NCI-H748 treated with DMSO at 0.1 percent for 48 hours (cell line): Measurements from ENCODE around the gene OR51B5.
"Not testable (repeated sequence)": the region's sequence is repeated elsewhere in the genome, so short reads cannot be mapped to it uniquely, and the experiment has no call there.

Source experiments
- DNase-seq: peaks from one replicate; lab custom pipeline; 2025; lab: John Stamatoyannopoulos, UW

Gene OR51B5

DNA sequence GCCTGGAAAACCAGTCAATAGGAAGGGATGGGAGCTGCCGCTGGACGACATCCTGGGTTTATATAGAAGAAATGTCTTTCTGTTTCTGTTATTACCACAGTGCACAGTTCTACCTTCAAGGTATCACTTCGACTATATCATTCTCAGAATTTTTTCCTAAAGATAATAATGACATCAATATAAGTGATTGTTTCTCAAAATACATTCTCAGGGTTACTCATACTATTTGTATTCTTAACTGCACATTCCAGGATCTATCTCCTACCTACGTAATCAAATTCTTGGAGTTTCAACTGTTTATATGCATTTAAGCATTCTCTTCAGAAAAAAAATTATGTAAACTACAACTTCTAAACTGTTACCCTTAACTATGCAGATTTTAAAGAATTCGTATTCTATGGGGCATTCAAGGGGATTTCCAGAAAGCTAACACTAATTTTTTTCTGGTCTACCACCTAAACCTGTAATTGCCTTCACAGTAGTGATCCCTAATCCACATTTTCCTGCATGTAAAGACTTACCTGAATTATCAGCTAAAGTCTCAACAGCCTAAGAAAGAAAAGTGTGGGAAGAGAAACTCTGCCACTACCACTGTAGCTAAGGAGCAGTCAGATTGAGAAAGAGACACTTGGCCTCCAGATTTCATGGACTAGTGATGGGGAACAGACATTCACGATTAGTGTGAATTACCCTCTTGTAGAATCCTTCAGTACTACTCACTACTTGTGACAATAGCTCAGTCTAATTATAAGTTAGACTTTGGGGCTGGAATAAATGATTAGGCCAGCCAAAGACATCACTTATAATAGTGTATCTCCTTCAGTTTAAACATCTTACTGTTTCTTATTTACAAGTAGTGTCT is at the start of gene OR51B5:
Gene OR51B5 (minus strand): TSS at position 51 of the 862 bp plus-strand sequence. CDS start 0 bp downstream, at position 51.
- DNase-seq = no peak

DNA sequence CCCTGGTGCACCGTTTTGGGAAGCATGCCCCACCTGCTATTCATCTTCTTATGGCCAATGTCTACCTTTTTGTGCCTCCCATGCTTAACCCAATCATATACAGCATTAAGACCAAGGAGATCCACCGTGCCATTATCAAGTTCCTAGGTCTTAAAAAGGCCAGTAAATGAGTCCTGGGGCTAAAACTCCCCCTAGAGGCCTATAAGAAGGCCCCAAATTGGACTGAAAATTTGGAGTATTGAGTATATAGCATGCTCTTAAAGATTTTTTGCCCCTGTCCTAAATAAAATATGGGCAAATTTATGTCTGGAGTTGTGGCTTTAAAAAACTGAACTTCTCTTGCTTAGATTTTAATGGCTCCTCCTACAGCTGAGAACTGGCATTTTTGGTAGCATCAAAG is 46.9 kb upstream of the OR51B5 start:
- no peak for DNase-seq

- no peak for DNase-seq
Measured at GRCh38 chr11:5384335-5384734, 41.0 kb upstream of the OR51B5 start.

DNA sequence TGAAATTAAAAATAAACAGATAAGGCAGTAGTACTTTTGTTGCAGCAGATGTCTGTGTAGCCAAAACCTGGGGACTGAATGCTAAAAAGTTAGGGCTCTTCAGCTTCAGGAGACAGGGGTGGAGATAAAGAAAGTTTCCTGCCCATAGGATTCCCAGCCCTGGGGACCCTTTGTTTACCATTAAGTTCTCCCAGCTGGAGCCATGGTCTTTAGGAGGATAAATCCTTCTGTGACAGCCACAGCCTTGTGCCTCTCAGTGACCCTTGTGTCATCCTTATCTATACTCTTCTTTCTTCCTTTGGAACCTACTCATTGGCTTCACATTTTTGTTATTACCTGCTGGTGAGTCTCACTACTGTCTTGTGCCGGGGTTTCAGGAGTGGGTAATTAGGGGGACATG is 40.3 kb upstream of the OR51B5 start, which contains the start of gene OR51M1:
Gene OR51M1 (plus strand): TSS at position 237 of the 400 bp plus-strand sequence. CDS start 5,587 bp downstream, outside the sequence.
- DNase-seq = no peak

DNA sequence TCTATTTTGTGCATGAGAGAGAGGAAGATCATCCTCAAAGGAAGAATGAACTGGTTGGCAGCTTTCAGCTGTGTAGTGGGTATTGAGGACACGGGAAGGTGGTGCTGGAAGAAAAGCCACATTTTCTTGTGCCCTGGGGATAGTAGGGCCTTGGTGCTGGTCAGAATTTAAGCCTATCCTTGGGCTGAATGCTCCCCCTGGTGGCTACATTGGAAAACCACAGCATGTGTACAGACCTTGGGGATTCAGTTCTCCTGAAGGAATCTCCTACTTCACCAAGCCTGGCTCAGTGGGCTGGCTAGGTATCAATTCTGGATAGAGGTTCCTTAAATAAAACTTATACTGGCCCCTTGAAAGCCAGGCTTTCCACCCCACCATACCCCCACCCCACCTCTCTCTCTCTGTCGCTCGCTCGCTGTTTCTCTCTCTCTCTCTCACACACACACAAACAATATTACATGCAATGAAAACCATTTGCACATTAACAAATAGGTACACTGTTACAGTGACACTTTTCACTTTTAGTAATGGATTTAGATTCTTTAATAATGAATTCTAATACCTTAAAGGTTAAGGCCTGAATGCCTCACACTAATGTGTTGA is 37.5 kb upstream of the OR51B5 start:
- DNase-seq = peak; percentile 59

DNA sequence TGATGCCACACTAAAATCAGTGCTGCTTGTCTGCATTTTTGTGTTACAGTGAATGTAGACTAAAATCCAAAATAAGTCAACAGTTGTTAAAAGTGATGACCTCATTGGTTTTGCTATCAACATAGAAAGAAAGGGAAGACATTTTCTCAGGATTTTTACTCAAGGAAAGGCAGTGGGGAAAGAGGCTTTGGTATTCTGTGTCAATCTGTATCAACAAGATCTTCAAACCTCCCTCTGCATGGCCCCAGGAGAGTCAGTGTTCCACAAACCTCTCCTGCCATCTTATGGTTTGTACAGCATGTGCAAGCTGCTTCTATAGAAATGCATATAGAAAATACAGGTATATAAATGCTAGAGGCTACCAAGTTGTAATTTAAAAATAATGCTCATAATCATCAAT is 26.5 kb upstream of the OR51B5 start:
- no peak for DNase-seq

- DNase-seq = no peak
Measured at GRCh38 chr11:5368502-5369043, 25.2 kb upstream of the OR51B5 start.

- DNase-seq = no peak
Measured at GRCh38 chr11:5367448-5368074, 24.2 kb upstream of the OR51B5 start.

DNA sequence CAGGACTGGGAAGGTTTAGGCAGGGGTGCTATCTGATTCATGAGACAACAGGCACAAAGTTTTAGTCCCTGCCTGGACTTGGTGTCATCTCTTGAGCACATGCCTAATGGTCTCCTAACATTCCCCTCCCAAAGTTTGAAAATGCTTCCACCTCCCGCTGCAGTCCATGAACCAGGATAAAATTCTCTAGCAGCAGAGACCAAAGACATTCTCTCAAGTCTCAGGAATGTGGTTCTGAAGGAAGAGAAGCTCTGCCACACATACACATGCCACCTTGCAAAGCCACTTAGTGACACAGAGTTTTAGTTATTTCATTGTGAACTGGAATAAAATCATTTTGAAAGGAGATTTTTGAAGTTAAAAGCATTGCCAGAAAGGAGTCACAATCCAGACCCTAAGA is 23.5 kb upstream of the OR51B5 start:
- no peak for DNase-seq

GRCh38 chr11:5366365-5366764 is 23.0 kb upstream of the OR51B5 start:
- not testable (repeated sequence) for DNase-seq

- DNase-seq = no peak
Measured at GRCh38 chr11:5364214-5364613, 20.9 kb upstream of the OR51B5 start.

DNA sequence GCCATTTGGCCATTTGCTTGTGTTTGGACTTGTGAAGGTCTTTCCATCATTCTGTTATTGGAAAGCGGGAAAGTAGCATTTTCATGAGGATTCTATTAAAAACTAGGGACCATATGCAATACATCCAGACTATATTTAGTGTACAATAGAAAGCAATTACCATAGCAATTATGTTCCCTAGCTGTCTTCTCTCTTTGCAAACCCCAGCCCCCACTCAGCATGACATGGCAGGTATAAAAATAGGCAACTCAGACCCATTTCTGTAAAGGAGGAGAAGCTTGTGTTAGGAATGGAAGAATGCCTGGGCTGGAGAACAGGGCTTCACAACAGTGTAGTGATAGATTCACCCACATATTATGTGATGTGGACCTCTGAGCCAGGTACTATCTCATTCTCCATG is 20.4 kb upstream of the OR51B5 start:
- no peak for DNase-seq

DNA sequence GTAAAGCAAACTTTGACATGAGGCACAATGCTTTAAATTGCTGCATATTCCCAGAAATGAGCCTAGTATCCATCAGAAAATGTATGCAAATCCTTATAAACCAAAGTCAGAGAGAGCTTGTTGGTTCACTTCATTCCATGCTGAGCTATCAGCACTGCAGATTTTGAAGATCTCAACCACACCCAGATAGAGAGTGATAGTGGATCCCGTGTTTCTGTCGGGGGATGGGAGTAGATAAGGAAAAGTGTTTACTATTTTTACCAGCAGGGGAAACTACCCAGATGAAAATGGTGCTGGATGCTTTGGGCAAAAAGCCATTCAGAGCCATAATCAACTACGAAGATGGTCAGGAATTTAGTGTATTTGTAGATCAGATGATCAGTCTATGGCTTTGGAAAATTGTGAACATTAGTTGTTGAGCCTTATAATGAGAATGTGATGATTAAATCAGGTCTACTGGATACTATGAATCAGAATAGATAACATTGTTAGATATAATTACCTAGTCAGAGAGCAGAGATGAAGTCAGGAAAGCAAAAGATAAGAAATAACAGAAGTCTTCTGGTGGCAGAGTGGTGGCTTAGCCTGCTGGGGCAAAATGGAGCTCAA is 18.8 kb upstream of the OR51B5 start:
- DNase-seq = no peak

DNA sequence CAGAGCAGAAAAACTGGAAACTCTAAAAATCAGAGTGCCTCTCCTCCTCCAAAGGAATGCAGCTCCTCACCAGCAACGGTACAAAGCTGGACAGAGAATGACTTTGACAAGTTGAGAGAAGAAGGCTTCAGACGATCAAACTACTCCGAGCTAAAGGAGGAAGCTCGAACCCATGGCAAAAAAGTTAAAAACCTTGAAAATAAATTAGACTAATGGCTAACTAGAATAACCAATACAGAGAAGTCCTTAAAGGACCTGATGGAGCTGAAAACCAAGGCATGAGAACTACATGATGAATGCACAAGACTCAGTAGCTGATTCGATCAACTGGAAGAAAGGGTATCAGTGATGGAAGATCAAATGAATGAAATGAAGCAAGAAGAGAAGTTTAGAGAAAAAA is 12.7 kb upstream of the OR51B5 start:
- not testable (repeated sequence) for DNase-seq

GRCh38 chr11:5351208-5351607 is 7.9 kb upstream of the OR51B5 start, which contains the start of gene OR51B6:
TSS of gene OR51B6 (plus strand) at chr11:5351508. CDS start at chr11:5351508, 0 bp downstream.
- DNase-seq = no peak

DNA sequence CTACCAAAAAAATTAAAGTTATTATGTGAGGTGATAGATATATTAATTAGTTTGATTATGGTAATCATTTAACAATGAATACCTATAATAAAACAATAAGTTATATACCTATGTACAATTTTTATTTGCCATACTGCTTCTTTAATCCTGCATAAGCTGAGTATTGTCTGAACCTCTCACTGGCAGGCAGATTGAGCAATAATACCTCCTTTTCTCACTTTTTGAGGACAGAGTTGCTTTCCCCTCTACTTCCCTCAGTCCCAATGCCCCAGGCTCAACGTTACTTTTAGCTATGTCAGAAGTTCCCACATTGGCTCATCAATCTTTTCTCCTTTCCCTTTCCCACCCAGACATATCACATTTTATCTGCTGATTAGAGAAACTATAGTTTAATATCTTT is 6.2 kb upstream of the OR51B5 start:
- DNase-seq = no peak

GRCh38 chr11:5348551-5349194 is 5.3 kb upstream of the OR51B5 start:
- no peak for DNase-seq

GRCh38 chr11:5345831-5346230 is 2.5 kb upstream of the OR51B5 start:
- no peak for DNase-seq

DNA sequence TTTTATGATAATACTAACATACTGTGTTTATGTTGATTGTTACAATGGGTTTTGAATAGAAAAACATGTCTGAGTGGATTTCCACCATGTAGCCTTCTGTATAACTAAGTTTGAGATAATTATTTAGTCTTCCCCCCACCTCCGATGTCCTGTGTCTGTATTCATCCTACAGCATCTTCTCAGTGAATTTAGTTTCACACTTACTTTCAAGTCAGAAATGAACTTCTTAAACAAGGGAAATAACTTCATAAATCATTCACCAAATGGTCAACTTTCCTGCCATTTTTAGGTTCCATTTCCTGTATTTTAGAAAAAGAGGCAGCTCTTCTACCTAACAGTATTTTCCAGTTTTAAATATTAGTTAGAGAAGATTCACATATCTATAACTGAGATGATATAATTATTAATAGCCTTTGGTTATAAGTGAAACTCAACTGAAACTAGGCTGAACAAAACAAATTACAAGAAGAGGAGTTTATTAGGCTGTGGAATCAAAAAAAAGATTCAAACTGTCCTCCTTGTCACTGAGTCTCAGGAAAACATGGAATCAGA is 3.5 kb downstream of the OR51B5 start:
- DNase-seq = no peak

- not testable (repeated sequence) for DNase-seq
Measured at GRCh38 chr11:5337253-5337652, 6.1 kb downstream of the OR51B5 start.

DNA sequence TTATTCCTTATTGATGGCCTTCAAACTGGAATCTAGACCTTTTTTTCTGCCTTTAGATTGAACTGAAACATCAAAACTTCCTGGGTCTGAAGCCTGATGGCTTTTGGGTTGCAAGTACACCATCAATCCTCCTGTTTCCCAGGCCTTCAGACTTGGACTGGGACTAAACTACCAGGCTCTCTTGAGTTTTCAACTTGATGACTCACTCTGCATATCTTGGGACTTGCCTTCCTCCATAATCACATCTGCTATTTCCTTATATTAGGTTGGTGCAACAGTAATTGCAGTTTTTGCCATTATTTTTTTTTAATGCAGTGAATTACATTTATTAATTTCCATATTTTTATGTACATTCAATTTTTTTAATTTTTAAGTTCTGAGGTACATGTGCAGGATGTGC is 7.0 kb downstream of the OR51B5 start:
- DNase-seq = no peak
